DMS114 treated with DMSO at 0.1 percent for 48 hours (cell line): ENCODE data around the gene EXOSC10.
"Not testable (repeated sequence)": the region's sequence is repeated elsewhere in the genome, so short reads cannot be mapped to it uniquely, and the experiment has no call there.

Source experiments
- DNase-seq: peaks from one replicate; lab custom pipeline; 2025; ENCODE audit not compliant: unreplicated experiment; lab: John Stamatoyannopoulos, UW

EXOSC10 gene

DNA sequence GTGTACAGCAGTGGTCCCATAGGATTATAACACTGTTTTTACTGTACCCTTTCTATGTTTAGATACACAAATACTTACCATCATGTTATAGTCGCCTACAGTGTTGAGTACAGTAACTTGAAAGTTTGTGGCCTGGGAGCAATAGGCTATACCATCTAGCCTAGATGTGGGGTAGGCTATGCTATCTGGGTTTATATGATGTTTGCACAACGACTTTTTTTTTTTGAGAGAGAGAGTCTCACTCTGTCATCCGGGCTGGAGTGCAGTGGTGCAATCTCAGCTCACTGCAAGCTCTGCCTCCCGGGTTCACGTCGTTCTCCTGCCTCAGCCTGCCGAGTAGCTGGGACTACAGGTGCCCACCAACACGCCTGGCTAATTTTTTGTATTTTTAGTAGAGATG is 80.3 kb downstream of the EXOSC10 start:
- not testable (repeated sequence) for DNase-seq
